ENCODE results near the gene THRB.

DNA sequence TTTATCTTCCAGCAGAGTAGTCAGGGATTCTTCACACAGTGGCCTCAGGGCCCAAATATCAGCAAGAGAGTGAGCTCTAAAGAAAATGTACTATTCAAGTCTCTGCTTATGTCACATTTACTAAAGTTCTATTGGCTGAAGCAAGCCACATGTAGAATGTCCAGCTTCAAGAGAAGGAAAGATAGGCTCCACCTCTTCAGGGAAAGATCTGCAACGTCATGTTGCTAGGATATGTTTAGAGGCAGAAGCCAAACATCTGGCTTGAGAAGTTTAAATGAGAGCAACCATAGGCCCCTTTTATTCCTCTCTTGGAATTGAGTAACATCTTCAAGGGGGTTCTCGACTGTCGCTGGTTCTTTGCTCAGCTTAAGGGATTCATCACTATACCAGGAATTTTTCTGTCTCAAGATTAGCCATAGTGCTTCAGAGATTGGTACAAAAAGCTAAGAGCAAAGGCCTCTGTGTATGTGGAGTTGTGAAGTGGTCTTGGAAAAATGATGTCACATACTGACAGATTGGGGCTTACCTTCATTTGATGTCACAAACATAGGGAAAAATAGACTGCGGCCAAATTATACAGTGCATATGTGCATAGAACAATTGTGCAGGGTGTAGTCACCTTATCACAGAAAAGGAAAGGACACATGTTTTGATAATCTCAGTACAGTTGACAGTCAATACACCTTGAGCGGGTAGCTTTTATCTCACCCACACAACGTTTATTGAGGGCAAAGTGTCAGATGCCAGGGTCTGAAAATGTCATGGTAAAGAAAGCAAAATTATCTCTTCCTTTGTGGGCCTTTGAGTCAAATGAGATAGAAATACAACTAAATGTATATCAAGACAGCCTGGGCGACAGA, 11.3 kb upstream of the THRB start:
- no peak for TF ChIP-seq YY1 (IDR thresholded peaks at IDR 0.05; ENCODE audit: insufficient read depth, insufficient read length)
- TF ChIP-seq ZNF274 (IDR thresholded peaks at IDR 0.05; ENCODE audit: low read depth, low read length): no peak
- no peak for TF ChIP-seq SUZ12 (IDR thresholded peaks at IDR 0.05; ENCODE audit: extremely low read depth, insufficient read depth, insufficient read length)

Measured in NT2/D1 (cell line).